KMS-11 (cell line): ENCODE measurements around the gene SLC38A10.

Source experiments
- H2AFZ ChIP-seq: fragments of 200-600 bp; sonication (generic); 2 replicates; pipeline ENCODE4 v1.6.1; 2016; ENCODE audit warnings: antibody characterized with exemption, mixed run types, low read depth
- H3K27ac ChIP-seq: fragments of 200-600 bp; sonication (generic); 2 replicates; pipeline ENCODE4 v1.6.1; 2016; ENCODE audit warnings: mild to moderate bottlenecking, mixed run types
- H3K27me3 ChIP-seq: fragments of 200-600 bp; sonication (generic); 2 replicates; pipeline ENCODE4 v1.6.1; 2017; ENCODE audit warnings: mild to moderate bottlenecking, low read depth, mixed run types, moderate library complexity; ENCODE audit not compliant: insufficient read depth
- H3K36me3 ChIP-seq: fragments of 200-600 bp; sonication (generic); 2 replicates; pipeline ENCODE4 v1.6.1; 2017; ENCODE audit warnings: mild to moderate bottlenecking, mixed run types; ENCODE audit not compliant: insufficient read depth
- H3K4me1 ChIP-seq: fragments of 200-600 bp; sonication (generic); 2 replicates; pipeline ENCODE4 v1.6.1; 2016; ENCODE audit warnings: mild to moderate bottlenecking, low read depth, mixed run types; ENCODE audit not compliant: poor library complexity, severe bottlenecking
- H3K4me2 ChIP-seq: fragments of 200-600 bp; sonication (generic); 2 replicates; pipeline ENCODE4 v1.7.0; 2016; ENCODE audit warnings: mild to moderate bottlenecking, mixed run types
- H3K4me3 ChIP-seq: fragments of 200-600 bp; sonication (generic); IDR thresholded peaks from 2 replicates; pipeline ENCODE4 v1.6.1; 2017; ENCODE audit warnings: low read depth, low read length, mixed read lengths; ENCODE audit not compliant: insufficient read depth
- H3K79me2 ChIP-seq: fragments of 200-600 bp; sonication (generic); 2 replicates; pipeline ENCODE4 v1.6.1; 2016; ENCODE audit warnings: low read depth, mixed run types; ENCODE audit not compliant: insufficient read depth
- H3K9ac ChIP-seq: fragments of 200-600 bp; sonication (generic); 2 replicates; pipeline ENCODE4 v1.6.1; 2016; ENCODE audit warnings: mild to moderate bottlenecking, mixed run types
- H4K20me1 ChIP-seq: fragments of 200-600 bp; sonication (generic); 2 replicates; pipeline ENCODE4 v1.6.1; 2016; ENCODE audit warnings: mild to moderate bottlenecking, mixed run types; ENCODE audit not compliant: insufficient read depth
- CTCF ChIP-seq: fragments of 200-600 bp; sonication (generic); conservative IDR thresholded peaks from 2 replicates; pipeline ENCODE4 v1.6.1; 2017; ENCODE audit warnings: low read depth, mild to moderate bottlenecking, antibody characterized with exemption, low read length, moderate library complexity, mixed read lengths

The SLC38A10 gene

GRCh38 chr17:81295031-81295675, at the start of gene SLC38A10:
Gene SLC38A10 (minus strand): TSS chr17:81295307. CDS start chr17:81294921, 386 bp downstream.
- H2AFZ ChIP-seq: peak within 1 kb of the TSS; percentile 90
- peak within 1 kb of the TSS; percentile 40 for H3K27ac ChIP-seq
- no peak within 1 kb of the TSS for H3K4me3 ChIP-seq
- no peak for TF ChIP-seq CTCF
- H3K79me2 ChIP-seq: peaks cover 17% of the 10 kb centered on the region
- peak within 1 kb of the TSS; percentile 80 for H3K9ac ChIP-seq
- no peaks in the 10 kb centered on the region for H4K20me1 ChIP-seq
- peaks cover 31% of the 10 kb centered on the region for H3K27me3 ChIP-seq
- peak within 1 kb of the TSS; percentile 74 for H3K4me2 ChIP-seq
- H3K36me3 ChIP-seq: no peaks in the 10 kb centered on the region
- H3K4me1 ChIP-seq: peaks cover 25% of the 10 kb centered on the region

GRCh38 chr17:81342269-81343070, 47.4 kb upstream of the SLC38A10 start:
- no peaks in the 10 kb centered on the region for H3K36me3 ChIP-seq
- no peak overlapping the region for H3K4me3 ChIP-seq
- H3K9ac ChIP-seq: no peak overlapping the region
- TF ChIP-seq CTCF: no peak
- no peak overlapping the region for H3K4me2 ChIP-seq
- peaks cover 81% of the 10 kb centered on the region for H3K27me3 ChIP-seq
- no peaks in the 10 kb centered on the region for H3K4me1 ChIP-seq
- H4K20me1 ChIP-seq: no peaks in the 10 kb centered on the region
- H3K79me2 ChIP-seq: no peaks in the 10 kb centered on the region
- H3K27ac ChIP-seq: no peak overlapping the region
- no peak overlapping the region for H2AFZ ChIP-seq

GRCh38 chr17:81341516-81342268, 46.6 kb upstream of the SLC38A10 start:
- Histone ChIP-seq H3K36me3 (no peaks in the 10 kb centered on the region), H3K9ac (no peak overlapping the region), H3K79me2 (no peaks in the 10 kb centered on the region), H3K27me3 (peaks cover 81% of the 10 kb centered on the region), H2AFZ (no peak overlapping the region), H3K4me2 (no peak overlapping the region), H3K4me1 (no peaks in the 10 kb centered on the region), H4K20me1 (no peaks in the 10 kb centered on the region), H3K27ac (no peak overlapping the region), H3K4me3 (no peak overlapping the region)
- TF ChIP-seq CTCF: no peak

GRCh38 chr17:81340607-81341515, 45.8 kb upstream of the SLC38A10 start:
- Histone ChIP-seq H3K4me2 (no peak overlapping the region), H3K27ac (no peak overlapping the region), H3K9ac (no peak overlapping the region), H3K79me2 (no peaks in the 10 kb centered on the region), H3K4me1 (no peaks in the 10 kb centered on the region), H3K4me3 (no peak overlapping the region), H3K27me3 (peaks cover 83% of the 10 kb centered on the region), H4K20me1 (no peaks in the 10 kb centered on the region), H2AFZ (no peak overlapping the region), H3K36me3 (no peaks in the 10 kb centered on the region)
- no peak for TF ChIP-seq CTCF
